HCT116 (cell line): ENCODE measurements around the gene KLK15. TPM values are rescaled to one million over a fixed set of nuclear protein-coding genes. Genes with fewer than 3 reads are reported as not detected.

Experiments
- ATAC-seq: fragments of 200-7000 bp; cut with Tn5 transposase; 2 replicates; pipeline ENCODE4 v1.9.1; 2020; ENCODE audit warnings: mild to moderate bottlenecking, moderate library complexity
- BruUV-seq: library from RNA; stranded (reverse); fragments of 400-500 nt; replicated peaks from 2 replicates; lab custom pipeline; 2021; lab: Mats Ljungman, UMichigan
- CTCF ChIA-PET: fragments of 300-600 bp; sonication (Branson Sonifier 250); formaldehyde crosslinking; loops from one replicate; lab custom pipeline; 2021; ENCODE audit warnings: antibody characterized with exemption; lab: Charles Lee
- POLR2A ChIA-PET: fragments of 300-600, 350-600 bp; sonication (Branson Sonifier 250); formaldehyde crosslinking; loops from one replicate; lab custom pipeline; 2021; ENCODE audit warnings: antibody characterized with exemption; lab: Charles Lee
- RAD21 ChIA-PET, 2 experiments: fragments of 300-600 bp; sonication (Branson Sonifier 250); formaldehyde crosslinking; loops; one replicate each; lab custom pipeline; 2023; ENCODE audit warnings: low total read pairs in 2 of 2; ENCODE audit not compliant: uncharacterized antibody in 2 of 2, unreplicated experiment in 2 of 2, low non-redundant PET in 1 of 2; lab: Charles Lee
- DNase-seq: peaks from one replicate; pipeline ENCODE4 v3.0.0-alpha.2; 2010; ENCODE audit warnings: low read depth, low spot score
- H2AFZ ChIP-seq: fragments of 200-600 bp; shearing (Covaris generic), sonication (generic); 2 replicates; pipeline ENCODE4 v1.6.1; 2017; ENCODE audit warnings: low read depth, mixed run types, mixed read lengths, antibody characterized with exemption, low read length; ENCODE audit not compliant: poor library complexity, severe bottlenecking
- H3K27ac ChIP-seq: 2 replicates; pipeline ENCODE4 v1.5.1; 2012; ENCODE audit warnings: low read depth, low read length
- H3K27me3 ChIP-seq: fragments of 200-600 bp; sonication (generic); 2 replicates; pipeline ENCODE4 v1.6.1; 2016; ENCODE audit warnings: mixed run types, low read length, mixed read lengths; ENCODE audit not compliant: insufficient read depth
- H3K36me3 ChIP-seq, 2 experiments: fragments of 200-500 bp in 1 of 2; fragments of 200-600 bp in 1 of 2; sonication (Bioruptor generic) in 1 of 2; sonication (generic) in 1 of 2; 2 replicates each; pipeline versions ENCODE4 v1.5.1 to v1.6.1; 2014 to 2016; ENCODE audit warnings: low read length in 2 of 2, inconsistent platforms in 1 of 2, mixed read lengths in 1 of 2, mixed run types in 1 of 2; ENCODE audit not compliant: insufficient read depth in 2 of 2, control insufficient read depth in 1 of 2
- H3K4me1 ChIP-seq, 2 experiments: fragments of 200-600 bp in 1 of 2; sonication (generic) in 1 of 2; 2 replicates each; pipeline versions ENCODE4 v1.5.1 to v1.6.1; 2012 to 2017; ENCODE audit warnings: low read length in 2 of 2, inconsistent platforms in 1 of 2, mild to moderate bottlenecking in 1 of 2, mixed read lengths in 1 of 2, mixed run types in 1 of 2, moderate library complexity in 1 of 2; ENCODE audit not compliant: insufficient read depth in 2 of 2, control insufficient read depth in 1 of 2
- H3K4me2 ChIP-seq: fragments of 200-600 bp; sonication (generic); 2 replicates; pipeline ENCODE4 v1.6.1; 2017; ENCODE audit warnings: mixed run types, low read length, mixed read lengths
- H3K4me3 ChIP-seq, 2 experiments: fragments of 200-600 bp in 1 of 2; sonication (generic) in 1 of 2; replicated peaks in 1 of 2; 2 replicates each; pipeline ENCODE4 v1.5.1; 2011 to 2016; ENCODE audit warnings: low read length in 2 of 2, control low read depth in 1 of 2, low read depth in 1 of 2, mild to moderate bottlenecking in 1 of 2, mixed read lengths in 1 of 2, mixed run types in 1 of 2
- H3K79me2 ChIP-seq: fragments of 200-600 bp; sonication (generic); 2 replicates; pipeline ENCODE4 v1.6.1; 2017; ENCODE audit warnings: mild to moderate bottlenecking, mixed run types, low read length, moderate library complexity, mixed read lengths; ENCODE audit not compliant: insufficient read depth
- H3K9ac ChIP-seq: fragments of 200-600 bp; sonication (generic); 2 replicates; pipeline ENCODE4 v1.6.1; 2016; ENCODE audit warnings: low read length, mixed read lengths
- H3K9me2 ChIP-seq: fragments of 200-600 bp; sonication (generic), shearing (Covaris generic); 2 replicates; pipeline ENCODE4 v1.6.1; 2017; ENCODE audit warnings: mixed run types, mild to moderate bottlenecking, moderate library complexity; ENCODE audit not compliant: insufficient read depth
- H3K9me3 ChIP-seq, 2 experiments: fragments of 200-500 bp in 1 of 2; fragments of 200-600 bp in 1 of 2; sonication (Bioruptor generic) in 1 of 2; sonication (generic) in 1 of 2; 2 replicates each; pipeline ENCODE4 v1.6.1; 2014 to 2017; ENCODE audit warnings: low read length in 2 of 2, mixed read lengths in 2 of 2, inconsistent platforms in 1 of 2, low read depth in 1 of 2, mild to moderate bottlenecking in 1 of 2, mixed run types in 1 of 2, moderate library complexity in 1 of 2; ENCODE audit not compliant: control insufficient read depth in 1 of 2, insufficient read depth in 1 of 2
- H4K20me1 ChIP-seq: fragments of 200-600 bp; sonication (generic), shearing (Covaris generic); 2 replicates; pipeline ENCODE4 v1.6.1; 2017; ENCODE audit warnings: mixed run types, mild to moderate bottlenecking, moderate library complexity; ENCODE audit not compliant: insufficient read depth
- ATF3 ChIP-seq: IDR thresholded peaks from 2 replicates; pipeline ENCODE4 v1.6.1; 2012
- EGR1 ChIP-seq: IDR thresholded peaks from 2 replicates; pipeline ENCODE4 v1.6.1; 2012; ENCODE audit warnings: low read depth
- EZH2phosphoT487 ChIP-seq: fragments of 200-600 bp; IDR thresholded peaks from 2 replicates; pipeline ENCODE4 v1.6.1; 2018; ENCODE audit warnings: antibody characterized with exemption, borderline replicate concordance
- JUND ChIP-seq: IDR thresholded peaks from 2 replicates; pipeline ENCODE4 v1.6.1; 2012
- MAX ChIP-seq: IDR thresholded peaks from 2 replicates; pipeline ENCODE4 v1.6.1; 2012
- POLR2A ChIP-seq: IDR thresholded peaks from 2 replicates; pipeline ENCODE4 v1.7.0; 2011; ENCODE audit warnings: borderline replicate concordance; ENCODE audit not compliant: insufficient read depth, insufficient read length; ENCODE audit errors: extremely low read depth
- POLR2AphosphoS5 ChIP-seq: IDR thresholded peaks from 2 replicates; pipeline ENCODE4 v1.6.1; 2011; ENCODE audit warnings: mild to moderate bottlenecking, low read depth, low read length, moderate library complexity
- RAD21 ChIP-seq: IDR thresholded peaks from 2 replicates; pipeline ENCODE4 v1.6.1; 2012; ENCODE audit warnings: low read depth, mild to moderate bottlenecking
- SIN3A ChIP-seq: IDR thresholded peaks from 2 replicates; pipeline ENCODE4 v1.6.1; 2012; ENCODE audit warnings: low read depth
- SP1 ChIP-seq: IDR thresholded peaks from 2 replicates; pipeline ENCODE4 v1.6.1; 2012; ENCODE audit warnings: low read depth
- TCF7L2 ChIP-seq: IDR thresholded peaks from 2 replicates; pipeline ENCODE4 v1.7.0; 2011; ENCODE audit warnings: borderline replicate concordance, inconsistent platforms; ENCODE audit not compliant: insufficient read depth, insufficient read length; ENCODE audit errors: extremely low read depth
- ZFX ChIP-seq: fragments of 450-650 bp; IDR thresholded peaks from 2 replicates; pipeline ENCODE4 v1.6.1; 2017
- ZNF274 ChIP-seq: fragments of 200-500 bp; sonication (Bioruptor generic); IDR thresholded peaks from 2 replicates; pipeline ENCODE4 v1.6.1; 2014; ENCODE audit warnings: mild to moderate bottlenecking, low read depth, low read length, inconsistent platforms
- intact Hi-C: fragments of 100-400 bp; cut with micrococcal nuclease; formaldehyde crosslinking; loops from 2 replicates; pipeline ENCODE4 v1.10.0; 2022
- total RNA-seq: library from RNA; stranded (reverse); gene quantifications from one replicate; pipeline ENCODE4 v1.2.1, GENCODE V29; 2021; ENCODE audit not compliant: unreplicated experiment
- TF ChIP-seq, protein P1 (sequence below): IDR thresholded peaks from 2 replicates; pipeline ENCODE4 v1.6.1; 2012; ENCODE audit warnings: low read depth

KLK15 gene
- total RNA-seq, 1 experiment from 2014 or later = not detected

GRCh38 chr19:50792272-50793250 is 40.8 kb downstream of the KLK15 start:
- ChIA-PET CTCF (interaction anchor here (0.8 to 0.9 kb wide), 2 partner anchors 130 to 304 kb away, joined by 3 to 4 read pairs; no protein-coding TSS in a partner anchor), RAD21 (no interaction called here), POLR2A (interaction anchor here (1.1 kb wide), 1 partner anchor 205 kb away, joined by 3 read pairs; no protein-coding TSS in a partner anchor)
- DNase-seq (no peak), ATAC-seq (no peak)
- no peaks in the 10 kb centered on the region for H3K27me3 ChIP-seq
- no peak overlapping the region for H2AFZ ChIP-seq
- H3K9me3 ChIP-seq = no peaks in the 10 kb centered on the region
- peaks cover 4 to 6% of the 10 kb centered on the region in 2 experiments; a peak in 3 of 4 replicates for H3K36me3 ChIP-seq
- H3K4me2 ChIP-seq = no peak overlapping the region
- no TSS peak for BruUV-seq
- H3K4me3 ChIP-seq = no peak overlapping the region
- H3K9ac ChIP-seq = no peak overlapping the region
- H3K9me2 ChIP-seq = no peaks in the 10 kb centered on the region
- peaks cover 11 to 21% of the 10 kb centered on the region in 2 experiments; a peak in 3 of 4 replicates for H3K4me1 ChIP-seq
- peaks cover 15% of the 10 kb centered on the region; the same call in 1 of the 2 replicates for H4K20me1 ChIP-seq
- intact Hi-C loops = loop anchor here (5.0 kb wide), 1 partner anchor 300 kb away; no protein-coding TSS in a partner anchor
- TF ChIP-seq SP1 (no peak), MAX (no peak), EZH2phosphoT487 (no peak), JUND (no peak), SIN3A (no peak), TCF7L2 (no peak), POLR2A (no peak), ZFX (no peak), ATF3 (no peak), POLR2AphosphoS5 (no peak), ZNF274 (no peak), RAD21 (no peak), EGR1 (no peak)
- TF ChIP-seq, protein P1, sequence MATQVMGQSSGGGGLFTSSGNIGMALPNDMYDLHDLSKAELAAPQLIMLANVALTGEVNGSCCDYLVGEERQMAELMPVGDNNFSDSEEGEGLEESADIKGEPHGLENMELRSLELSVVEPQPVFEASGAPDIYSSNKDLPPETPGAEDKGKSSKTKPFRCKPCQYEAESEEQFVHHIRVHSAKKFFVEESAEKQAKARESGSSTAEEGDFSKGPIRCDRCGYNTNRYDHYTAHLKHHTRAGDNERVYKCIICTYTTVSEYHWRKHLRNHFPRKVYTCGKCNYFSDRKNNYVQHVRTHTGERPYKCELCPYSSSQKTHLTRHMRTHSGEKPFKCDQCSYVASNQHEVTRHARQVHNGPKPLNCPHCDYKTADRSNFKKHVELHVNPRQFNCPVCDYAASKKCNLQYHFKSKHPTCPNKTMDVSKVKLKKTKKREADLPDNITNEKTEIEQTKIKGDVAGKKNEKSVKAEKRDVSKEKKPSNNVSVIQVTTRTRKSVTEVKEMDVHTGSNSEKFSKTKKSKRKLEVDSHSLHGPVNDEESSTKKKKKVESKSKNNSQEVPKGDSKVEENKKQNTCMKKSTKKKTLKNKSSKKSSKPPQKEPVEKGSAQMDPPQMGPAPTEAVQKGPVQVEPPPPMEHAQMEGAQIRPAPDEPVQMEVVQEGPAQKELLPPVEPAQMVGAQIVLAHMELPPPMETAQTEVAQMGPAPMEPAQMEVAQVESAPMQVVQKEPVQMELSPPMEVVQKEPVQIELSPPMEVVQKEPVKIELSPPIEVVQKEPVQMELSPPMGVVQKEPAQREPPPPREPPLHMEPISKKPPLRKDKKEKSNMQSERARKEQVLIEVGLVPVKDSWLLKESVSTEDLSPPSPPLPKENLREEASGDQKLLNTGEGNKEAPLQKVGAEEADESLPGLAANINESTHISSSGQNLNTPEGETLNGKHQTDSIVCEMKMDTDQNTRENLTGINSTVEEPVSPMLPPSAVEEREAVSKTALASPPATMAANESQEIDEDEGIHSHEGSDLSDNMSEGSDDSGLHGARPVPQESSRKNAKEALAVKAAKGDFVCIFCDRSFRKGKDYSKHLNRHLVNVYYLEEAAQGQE = no peak
- H3K27ac ChIP-seq = no peak overlapping the region
- peaks cover 2% of the 10 kb centered on the region; the same call in 1 of the 2 replicates for H3K79me2 ChIP-seq
